Psoas muscle (tissue), 8 donors: ENCODE data around the gene CHRM2. TPM values are rescaled to one million over a fixed set of nuclear protein-coding genes. Genes with fewer than 3 reads are reported as not detected.

Experiments
- ATAC-seq, 4 donors: fragments of 200-7000 bp; cut with Tn5 transposase; one replicate each; pipeline ENCODE4 v1.9.1; 2020; ENCODE audit warnings: moderate library complexity in 3 of 4, mild to moderate bottlenecking in 2 of 4
- DNase-seq, 2 donors: peaks; one replicate each; pipeline ENCODE4 v3.0.0-alpha.2; 2020
- H3K27ac ChIP-seq: fragments of 200-600 bp; one replicate; pipeline ENCODE4 v1.8.0; 2022
- H3K27me3 ChIP-seq, 3 donors: fragments of 200-600 bp in 1 of 3; one replicate each; pipeline versions ENCODE4 v1.6.1 to v1.8.0; 2013 to 2022; ENCODE audit warnings: low read length in 2 of 3, mild to moderate bottlenecking in 2 of 3, moderate library complexity in 1 of 3; ENCODE audit not compliant: insufficient read depth in 3 of 3
- H3K36me3 ChIP-seq, 2 donors: fragments of 200-600 bp in 1 of 2; one replicate each; pipeline versions ENCODE4 v1.6.1 to v1.8.0; 2013 to 2022; ENCODE audit warnings: low read depth in 1 of 2, mild to moderate bottlenecking in 1 of 2, moderate library complexity in 1 of 2; ENCODE audit not compliant: insufficient read depth in 1 of 2
- H3K4me1 ChIP-seq: fragments of 200-600 bp; one replicate; pipeline ENCODE4 v1.8.0; 2022
- H3K4me3 ChIP-seq: fragments of 200-600 bp; one replicate; pipeline ENCODE4 v1.8.0; 2022; ENCODE audit warnings: mild to moderate bottlenecking
- H3K9me3 ChIP-seq: fragments of 200-600 bp; one replicate; pipeline ENCODE4 v1.8.0; 2022
- CTCF ChIP-seq: fragments of 200-600 bp; IDR thresholded peaks from one replicate; pipeline ENCODE4 v1.8.0; 2022; ENCODE audit warnings: antibody characterized with exemption
- WGBS, 3 donors: extraction: QIAGEN DNeasy Blood & Tissue Kit; methylation state at CpG; one replicate each; pipeline versions ENCODE4 v1.1.6 to v1.1.7; 2013; 5-methylcytosine and 5-hydroxymethylcytosine counted together
- intact Hi-C, 2 donors: fragments of 100-400 bp; cut with DNase I; formaldehyde crosslinking; loops; one replicate each; pipeline versions ENCODE4 v1.11.0 to v1.14.2; 2022
- polyA plus RNA-seq, 3 donors: library from polyadenylated mRNA; stranded (reverse); fragments of 200-250 nt; gene quantifications; one replicate each; pipeline ENCODE4 v1.2.3, GENCODE V29; 2013
- total RNA-seq, 4 donors: library from RNA; stranded (reverse); fragmentation: NEBNext Ultra II Directional in 2 of 4; extraction: Animal tissue kit (Norgen Biotek cat#: 25700) in 2 of 4; gene quantifications; one replicate each; pipeline versions ENCODE4 v1.2.1 to v1.2.4, GENCODE V29; 2021 to 2023
- donor health status: healthy with polysubstance abuse.
- donor health status: DM: no; HTN: no; CAD: no; lungs with moderate emphysema.
- donor health status: Bipolar disorder and iron deficiency.
- donor health status: healthy.
- donor health status: DM: yes; HTN: yes; CAD: no.
- donor health status: DM: no; HTN: no; CAD: no.
- donor health status: DM: no; HTN: no; CAD: no.
- donor health status: DM: yes; HTN: yes; CAD: no.

Gene CHRM2
- total and polyA plus RNA-seq, 7 donors = not detected

- TF ChIP-seq CTCF = no peak
- ATAC-seq (no peak), DNase-seq (peak; percentile 9 to 42)
- Histone ChIP-seq H3K27ac (no peak overlapping the region), H3K27me3 (peaks cover 8 to 41% (median 24%) of the 10 kb centered on the region in 3 donors), H3K4me3 (no peak overlapping the region), H3K36me3 (no peaks in the 10 kb centered on the region), H3K4me1 (no peaks in the 10 kb centered on the region), H3K9me3 (no peaks in the 10 kb centered on the region)
- intact Hi-C loops = no loop called here
- 1 to 3% (median 2%) methylated on average over 61 to 65 of the region's 65 CpGs for WGBS, 3 donors
These were observed 829 bp downstream of the CHRM2 start for GRCh38 chr7:136869001-136869961.

GRCh38 chr7:136869991-136870865, 1.8 kb downstream of the CHRM2 start:
- 1 to 3% (median 3%) methylated on average over 52 to 54 of the region's 54 CpGs for WGBS, 3 donors
- no peak for ATAC-seq
- peaks cover 8 to 41% (median 24%) of the 10 kb centered on the region in 3 donors for H3K27me3 ChIP-seq
- H3K27ac ChIP-seq = no peak overlapping the region
- intact Hi-C loops = no loop called here
- no peak overlapping the region for H3K4me3 ChIP-seq
- no peaks in the 10 kb centered on the region for H3K9me3 ChIP-seq
- no peak for TF ChIP-seq CTCF
- DNase-seq = peak in 1 of 2 donors; percentile 36
- no peaks in the 10 kb centered on the region for H3K36me3 ChIP-seq
- no peaks in the 10 kb centered on the region for H3K4me1 ChIP-seq

- Histone ChIP-seq H3K27me3 (peaks cover 8 to 41% (median 24%) of the 10 kb centered on the region in 3 donors), H3K27ac (no peak overlapping the region), H3K4me1 (no peaks in the 10 kb centered on the region), H3K36me3 (no peaks in the 10 kb centered on the region), H3K9me3 (no peaks in the 10 kb centered on the region), H3K4me3 (peak overlapping the region; percentile 18)
- no peak for TF ChIP-seq CTCF
- ATAC-seq (no peak), DNase-seq (peak; percentile 11 to 26)
- WGBS, 3 donors = 0 to 1% (median 0%) methylated on average over 29 to 41 of the region's 41 CpGs
- intact Hi-C loops = no loop called here
These were observed 2.5 kb downstream of the CHRM2 start for GRCh38 chr7:136870866-136871487.

GRCh38 chr7:136874393-136875032, 6.1 kb downstream of the CHRM2 start:
- Histone ChIP-seq H3K27ac (no peak overlapping the region), H3K9me3 (no peaks in the 10 kb centered on the region), H3K4me1 (no peaks in the 10 kb centered on the region), H3K4me3 (no peak overlapping the region), H3K27me3 (peaks cover 8 to 25% (median 15%) of the 10 kb centered on the region in 3 donors), H3K36me3 (no peaks in the 10 kb centered on the region)
- intact Hi-C loops = no loop called here
- no peak for TF ChIP-seq CTCF
- DNase-seq = no peak
- WGBS, 3 donors = 19 to 41% (median 29%) methylated on average over 2 of the region's 2 CpGs
- no peak for ATAC-seq
